Stimulated activated CD4-positive, alpha-beta T cell treated with anti-CD3 and anti-CD28 coated beads, Interleukin-4, amount 100 ng/mL, for 24 hours (primary cell): Measurements from ENCODE around the gene SLC12A3.

ENCODE experiments used
- DNase-seq: peaks from one replicate; pipeline ENCODE4 v3.0.0-alpha.2; 2020

The SLC12A3 gene, protein sequence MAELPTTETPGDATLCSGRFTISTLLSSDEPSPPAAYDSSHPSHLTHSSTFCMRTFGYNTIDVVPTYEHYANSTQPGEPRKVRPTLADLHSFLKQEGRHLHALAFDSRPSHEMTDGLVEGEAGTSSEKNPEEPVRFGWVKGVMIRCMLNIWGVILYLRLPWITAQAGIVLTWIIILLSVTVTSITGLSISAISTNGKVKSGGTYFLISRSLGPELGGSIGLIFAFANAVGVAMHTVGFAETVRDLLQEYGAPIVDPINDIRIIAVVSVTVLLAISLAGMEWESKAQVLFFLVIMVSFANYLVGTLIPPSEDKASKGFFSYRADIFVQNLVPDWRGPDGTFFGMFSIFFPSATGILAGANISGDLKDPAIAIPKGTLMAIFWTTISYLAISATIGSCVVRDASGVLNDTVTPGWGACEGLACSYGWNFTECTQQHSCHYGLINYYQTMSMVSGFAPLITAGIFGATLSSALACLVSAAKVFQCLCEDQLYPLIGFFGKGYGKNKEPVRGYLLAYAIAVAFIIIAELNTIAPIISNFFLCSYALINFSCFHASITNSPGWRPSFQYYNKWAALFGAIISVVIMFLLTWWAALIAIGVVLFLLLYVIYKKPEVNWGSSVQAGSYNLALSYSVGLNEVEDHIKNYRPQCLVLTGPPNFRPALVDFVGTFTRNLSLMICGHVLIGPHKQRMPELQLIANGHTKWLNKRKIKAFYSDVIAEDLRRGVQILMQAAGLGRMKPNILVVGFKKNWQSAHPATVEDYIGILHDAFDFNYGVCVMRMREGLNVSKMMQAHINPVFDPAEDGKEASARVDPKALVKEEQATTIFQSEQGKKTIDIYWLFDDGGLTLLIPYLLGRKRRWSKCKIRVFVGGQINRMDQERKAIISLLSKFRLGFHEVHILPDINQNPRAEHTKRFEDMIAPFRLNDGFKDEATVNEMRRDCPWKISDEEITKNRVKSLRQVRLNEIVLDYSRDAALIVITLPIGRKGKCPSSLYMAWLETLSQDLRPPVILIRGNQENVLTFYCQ

GRCh38 chr16:56864960-56865359 is at the start of gene SLC12A3:
Gene SLC12A3, plus strand, starts transcription at chr16:56865207. Its CDS starts 29 bp downstream, at chr16:56865236.
- DNase-seq, result no peak

DNA sequence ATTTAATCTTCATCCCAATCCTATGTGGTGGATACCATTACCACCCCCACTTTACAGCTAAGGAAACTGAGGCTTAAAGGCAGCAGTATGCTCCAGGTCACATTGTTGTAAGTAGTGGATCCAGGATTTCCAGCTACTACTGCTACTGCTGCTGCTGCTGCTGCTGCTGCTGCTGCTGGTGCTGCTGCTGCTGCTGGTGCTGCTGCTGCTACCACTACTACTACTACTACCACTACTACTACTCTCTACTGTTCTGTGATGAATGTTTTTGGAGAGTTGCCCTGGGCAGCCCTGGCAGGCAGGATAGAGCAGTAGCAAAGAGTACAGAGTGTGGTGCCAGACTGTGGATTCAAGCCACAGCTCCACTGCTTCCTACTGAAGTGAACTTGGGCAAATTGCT is 49.3 kb upstream of the SLC12A3 start:
- DNase-seq, result no peak

GRCh38 chr16:56817056-56817455 is 48.0 kb upstream of the SLC12A3 start:
- no peak for DNase-seq

DNA sequence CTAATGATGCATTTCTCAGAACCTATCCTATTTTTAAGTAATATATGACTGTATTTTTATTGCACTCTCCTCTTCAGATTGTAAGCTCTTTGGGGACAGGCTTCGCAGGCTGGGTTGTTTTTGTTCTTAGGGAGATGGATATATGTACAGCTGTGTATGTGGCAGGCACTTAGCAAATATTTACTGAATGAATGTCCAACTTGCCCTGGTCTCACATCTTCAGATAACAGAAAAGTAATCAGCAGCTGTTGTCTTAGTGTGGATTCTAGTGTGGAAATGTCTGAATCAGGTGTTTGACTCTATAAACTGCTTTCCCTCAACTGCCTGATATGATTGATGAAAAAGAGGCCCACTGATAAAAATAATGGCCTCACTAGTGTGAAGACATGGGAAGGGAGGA is 47.1 kb upstream of the SLC12A3 start:
- no peak for DNase-seq

DNA sequence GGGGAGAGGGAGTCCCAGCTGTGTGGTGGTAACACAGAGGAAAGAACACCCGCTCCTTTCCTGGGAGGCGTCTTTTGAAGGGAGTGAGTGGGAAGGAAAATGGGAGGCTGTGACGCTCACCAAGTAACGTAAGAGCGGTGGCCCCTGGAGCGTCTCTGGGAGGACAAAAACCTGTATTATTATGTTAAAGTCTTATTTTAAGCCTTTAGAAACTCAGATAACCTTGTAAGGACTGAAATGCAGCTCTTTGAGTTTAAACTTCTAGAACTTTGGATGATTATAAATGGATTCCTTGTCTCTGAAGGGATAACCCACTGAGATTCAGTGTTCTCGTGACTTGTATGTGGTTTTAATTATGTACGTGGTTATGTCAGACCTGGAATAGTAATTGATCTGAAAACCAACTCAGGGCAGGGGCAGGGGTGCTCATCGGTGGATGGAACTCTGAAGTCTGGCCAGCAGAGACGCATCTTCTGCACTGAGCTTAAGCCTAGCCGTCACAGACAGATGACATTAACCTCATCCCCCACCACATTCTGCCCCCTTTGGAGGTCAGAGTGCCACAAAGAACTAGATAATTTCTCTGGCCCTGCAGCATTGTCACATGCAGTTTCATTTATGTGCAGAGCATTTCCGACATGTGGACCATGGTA is 41.8 kb upstream of the SLC12A3 start:
- no peak for DNase-seq

- DNase-seq, result no peak
Observed at GRCh38 chr16:56824331-56824730, 40.7 kb upstream of the SLC12A3 start.

DNA sequence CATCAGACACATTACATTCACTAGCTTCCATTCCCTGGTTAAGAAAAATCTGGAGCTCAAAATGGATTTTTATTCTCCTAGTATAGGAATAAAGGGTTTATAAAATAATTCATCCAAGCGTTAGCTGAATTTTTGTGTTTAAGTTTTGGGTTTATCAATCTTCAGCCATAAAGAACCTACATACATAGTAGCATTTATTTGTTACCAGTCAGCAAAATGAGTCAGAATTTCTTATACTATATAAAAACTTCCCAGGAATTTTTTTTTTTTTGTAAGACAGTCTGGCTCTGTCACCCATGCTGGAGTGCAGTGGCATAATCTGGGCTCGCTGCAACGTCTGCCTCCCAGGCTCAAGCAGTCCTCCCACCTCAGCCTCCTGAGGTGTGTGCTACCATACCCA is 40.2 kb upstream of the SLC12A3 start:
- no peak for DNase-seq

DNA sequence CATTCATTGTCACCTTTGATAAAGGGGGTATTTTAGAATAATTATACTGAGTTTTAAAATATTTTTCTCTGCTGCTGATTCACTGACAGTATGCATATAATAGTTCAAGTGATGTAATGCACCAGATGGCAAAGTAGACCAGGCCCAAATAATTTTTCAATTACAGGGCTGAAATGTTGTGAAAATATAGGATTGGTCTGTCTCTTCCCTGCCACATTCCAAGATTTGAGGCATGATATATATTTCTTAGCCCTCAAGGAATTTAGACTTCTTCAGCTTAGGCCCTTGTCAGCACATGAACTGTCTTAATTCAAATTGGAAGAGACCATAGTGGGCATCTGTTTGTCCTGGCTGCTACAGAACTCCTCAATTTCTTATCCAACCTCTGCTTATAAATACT is 39.2 kb upstream of the SLC12A3 start:
- no peak for DNase-seq

- no peak for DNase-seq
Observed at GRCh38 chr16:56828647-56829046, 36.4 kb upstream of the SLC12A3 start.

DNA sequence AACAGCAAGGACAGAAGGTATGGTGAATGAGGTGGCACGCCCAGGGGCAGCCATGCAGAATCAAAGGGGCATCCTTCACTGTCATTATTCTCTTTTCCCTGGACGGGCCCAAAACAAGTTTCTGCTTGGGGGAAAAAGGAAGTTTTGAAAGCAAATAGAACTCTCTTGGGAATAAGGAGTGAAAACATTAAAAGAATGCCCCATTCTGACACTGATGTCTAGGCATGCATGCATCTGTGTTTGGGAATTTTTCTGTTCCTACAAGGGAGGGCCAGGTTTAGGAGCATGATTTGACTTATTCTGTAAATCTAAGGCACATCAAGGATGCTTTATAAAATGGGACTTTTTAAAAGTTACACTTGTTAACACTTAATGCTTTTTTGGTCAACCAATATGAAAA is 34.3 kb upstream of the SLC12A3 start:
- no peak for DNase-seq

DNA sequence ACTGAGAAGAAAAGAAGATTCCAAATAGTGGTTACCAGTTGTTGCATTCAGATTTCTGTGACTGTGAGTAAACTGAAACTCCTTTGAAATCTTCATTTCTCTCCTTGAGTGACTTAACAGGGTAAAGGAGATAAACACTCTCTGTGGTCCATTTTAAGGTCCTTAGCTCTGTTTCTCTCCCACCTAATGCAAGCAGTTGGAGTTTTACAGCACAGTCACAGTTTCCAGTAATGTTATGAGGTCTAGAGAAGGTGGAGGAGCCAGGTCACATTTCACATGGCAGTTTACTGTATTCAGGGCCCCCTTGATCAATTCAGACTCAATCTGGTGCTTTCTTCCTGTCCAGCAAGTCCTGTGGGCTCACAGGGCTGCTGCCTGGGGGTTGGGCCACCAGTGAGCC is 32.2 kb upstream of the SLC12A3 start:
- no peak for DNase-seq

DNA sequence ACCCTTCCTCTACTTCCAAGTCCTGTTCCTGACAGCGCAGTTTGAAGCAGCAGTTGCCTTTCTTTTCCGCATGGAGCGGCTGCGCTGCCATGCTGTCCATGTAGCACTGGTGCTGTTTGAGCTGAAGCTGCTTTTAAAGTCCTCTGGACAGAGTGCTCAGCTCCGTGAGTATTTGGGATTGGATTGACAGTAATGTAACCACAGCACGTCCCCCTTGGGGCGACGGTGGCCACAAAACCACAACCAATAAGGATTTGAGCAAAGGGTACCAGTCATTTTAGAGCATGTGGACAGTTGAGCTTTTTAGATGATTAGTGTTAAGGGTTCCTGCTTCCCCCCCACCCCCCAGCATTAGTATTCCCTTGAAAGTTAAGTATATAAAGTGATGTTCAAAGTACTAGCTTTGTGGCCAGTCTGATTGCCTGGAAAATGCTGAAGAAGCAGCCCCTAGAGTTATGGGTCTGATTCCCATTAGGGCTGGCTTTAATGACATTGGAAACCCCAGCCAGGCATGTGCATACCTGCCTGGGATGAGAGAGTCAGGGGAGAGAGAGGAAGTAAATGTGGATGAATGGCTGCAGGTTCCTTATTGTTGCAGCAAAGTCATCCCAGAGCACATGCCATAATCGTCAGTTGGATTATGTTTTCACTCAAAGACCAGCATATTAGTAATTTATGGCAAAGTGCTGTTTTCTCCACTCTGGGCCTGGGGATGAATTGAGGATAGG is 31.6 kb upstream of the SLC12A3 start:
- no peak for DNase-seq

DNA sequence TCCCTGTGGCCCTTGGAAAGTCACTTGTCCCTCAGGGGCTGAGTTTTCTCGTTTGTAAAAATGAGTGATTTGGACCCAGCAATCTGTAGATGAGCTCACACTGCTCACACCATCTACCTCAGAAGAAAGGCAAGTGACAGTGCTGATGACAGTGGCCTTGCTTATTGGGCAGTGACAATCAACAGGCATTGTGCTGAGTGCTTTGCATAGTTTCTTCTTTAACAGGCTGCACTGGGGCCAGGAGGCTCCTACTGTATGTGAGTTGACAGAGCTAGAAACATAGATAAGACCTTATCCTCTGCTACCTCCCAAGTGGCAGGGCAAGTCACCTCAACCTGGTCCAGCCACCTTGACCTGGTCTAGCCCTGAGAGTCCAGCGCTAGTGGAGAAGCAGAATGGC is 29.7 kb upstream of the SLC12A3 start:
- no peak for DNase-seq

- DNase-seq, result no peak
Observed at GRCh38 chr16:56836410-56837230, 28.4 kb upstream of the SLC12A3 start.

DNA sequence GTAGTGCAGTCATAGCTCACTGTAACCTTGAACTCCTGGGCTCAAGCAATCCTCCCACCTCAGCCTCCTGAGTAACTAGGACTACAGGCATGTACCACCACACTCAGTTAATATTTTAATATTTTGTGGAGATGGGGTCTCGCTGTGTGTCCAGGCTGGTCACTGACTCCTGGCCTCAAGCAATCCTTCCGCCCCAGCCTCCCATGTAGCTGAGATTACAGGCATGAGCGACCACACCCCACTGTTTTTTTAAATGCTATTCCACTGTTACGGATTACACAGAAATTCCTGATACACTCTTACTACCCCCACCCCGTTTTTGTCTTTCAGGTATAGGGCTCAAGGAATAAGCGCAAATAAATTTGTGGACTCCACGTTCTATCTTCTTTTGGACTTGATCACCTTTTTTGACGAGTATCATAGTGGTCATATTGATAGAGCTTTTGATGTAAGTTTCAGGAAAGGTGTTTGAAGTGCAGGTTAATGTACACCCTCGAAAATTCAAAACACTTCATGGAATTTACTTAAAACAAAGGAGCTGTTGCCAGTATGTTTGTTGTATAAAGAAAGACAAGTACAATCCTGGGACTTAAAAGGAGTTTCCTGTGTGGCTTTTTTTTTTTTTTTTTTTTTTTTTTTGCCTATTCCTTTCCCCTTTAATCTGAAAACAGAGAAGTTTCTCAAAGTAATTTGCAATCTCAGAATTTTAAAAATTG is 26.2 kb upstream of the SLC12A3 start:
- no peak for DNase-seq

GRCh38 chr16:56841233-56841632 is 23.8 kb upstream of the SLC12A3 start:
- DNase-seq, result no peak

DNA sequence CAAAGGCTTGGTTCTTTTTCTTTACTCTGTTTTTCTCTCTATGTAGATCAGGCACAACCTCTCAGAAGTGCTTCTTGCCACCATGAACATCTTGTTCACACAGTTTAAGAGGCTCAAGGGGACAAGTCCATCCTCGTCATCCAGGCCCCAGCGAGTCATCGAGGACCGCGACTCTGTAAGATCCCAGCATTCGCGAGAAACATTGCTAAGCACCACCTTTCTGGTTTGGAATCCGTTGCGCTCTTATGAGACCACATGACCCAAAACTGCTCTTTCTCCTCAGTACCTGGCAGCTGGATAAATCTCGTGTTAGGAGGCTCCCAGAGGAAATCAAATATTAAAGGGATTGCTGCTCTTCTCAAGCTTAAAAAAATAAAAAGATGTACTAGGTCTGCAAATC is 23.3 kb upstream of the SLC12A3 start:
- DNase-seq, result no peak

DNA sequence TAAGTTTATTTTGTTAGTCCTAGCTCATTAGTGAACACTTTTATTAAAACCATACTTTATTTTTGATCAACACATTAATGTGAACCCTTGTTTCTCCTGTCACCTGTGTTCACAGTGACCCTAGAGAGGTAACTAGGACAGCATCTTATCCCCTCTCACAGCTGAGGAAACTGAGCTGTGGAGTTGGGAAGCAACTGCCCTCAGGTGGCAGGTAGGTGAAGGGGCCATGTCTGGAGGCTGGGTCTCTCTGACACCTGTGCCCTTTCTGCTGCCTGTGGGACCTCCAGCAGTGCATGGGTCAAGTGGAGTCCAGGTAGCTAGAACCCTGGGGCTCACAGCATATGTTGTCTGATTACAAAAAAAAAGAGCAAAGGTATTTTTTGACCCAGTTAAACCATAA is 22.9 kb upstream of the SLC12A3 start:
- no peak for DNase-seq

DNA sequence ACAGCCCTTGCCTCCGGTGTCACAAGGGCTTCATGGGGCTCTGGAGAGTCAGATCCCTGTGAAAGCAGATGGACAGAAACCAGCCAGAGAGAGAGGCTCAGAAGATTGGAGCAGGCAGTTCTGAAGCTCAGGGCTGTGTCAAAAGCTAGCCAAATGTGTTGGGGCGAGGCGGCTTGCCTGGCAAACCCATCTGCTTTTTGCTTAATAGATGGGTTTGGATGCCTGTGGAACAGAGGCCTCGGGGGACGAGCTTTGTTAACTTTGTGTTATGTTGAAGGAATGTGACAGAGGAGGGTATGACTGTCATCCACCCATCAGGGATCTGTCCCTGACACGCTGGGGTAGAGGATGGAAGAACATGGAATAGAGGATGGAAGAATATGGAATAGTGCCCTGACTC is 21.0 kb upstream of the SLC12A3 start:
- no peak for DNase-seq

DNA sequence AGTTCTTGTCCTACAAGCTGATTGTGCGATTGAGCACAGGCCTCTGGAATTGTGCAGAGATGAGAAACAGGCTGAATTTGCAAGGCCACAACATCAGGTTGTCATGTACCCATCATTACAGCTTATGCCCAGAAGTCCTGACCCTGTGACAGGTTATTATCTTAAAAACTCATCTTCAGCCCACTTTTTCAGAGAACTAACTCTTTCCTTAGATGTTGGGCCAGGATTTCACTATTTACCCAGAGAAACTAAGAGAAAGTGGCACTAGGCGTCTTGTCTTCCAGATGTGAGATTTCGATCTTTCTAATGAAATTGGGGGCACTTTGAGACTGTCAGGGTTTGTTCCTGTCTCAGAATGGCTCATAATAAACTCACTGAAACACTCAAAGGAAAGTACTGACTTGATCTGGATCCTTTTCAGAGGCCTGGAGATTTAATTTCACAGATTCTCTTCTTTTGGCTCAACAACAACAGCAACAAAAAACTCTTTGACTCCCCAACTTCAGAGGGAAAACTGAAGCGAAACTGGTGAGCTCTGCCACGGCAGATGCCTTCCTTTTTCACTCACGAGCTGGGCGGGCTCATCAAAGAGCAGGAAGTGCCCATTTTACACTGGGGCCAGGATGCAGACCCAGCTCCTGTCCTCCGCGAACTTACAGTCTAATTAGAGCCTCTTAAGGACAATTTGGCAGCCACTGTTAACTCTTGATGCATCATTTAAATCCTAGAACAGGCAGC is 17.7 kb upstream of the SLC12A3 start:
- DNase-seq, result no peak
